Upper lobe of right lung (tissue), 1 donor: ENCODE data around the gene MUC3A. TPM values are rescaled to one million over a fixed set of nuclear protein-coding genes. Genes with fewer than 3 reads are reported as not detected.

Source experiments
- ATAC-seq: fragments of 200-7000 bp; cut with Tn5 transposase; one replicate; pipeline ENCODE4 v1.9.1; 2020; ENCODE audit warnings: mild to moderate bottlenecking, moderate library complexity
- DNase-seq: peaks from one replicate; pipeline ENCODE4 v3.0.0-alpha.2; 2020
- H3K27ac ChIP-seq: fragments of 200-600 bp; one replicate; pipeline ENCODE4 v1.8.0; 2022
- H3K27me3 ChIP-seq: fragments of 200-600 bp; one replicate; pipeline ENCODE4 v1.8.0; 2022; ENCODE audit warnings: mild to moderate bottlenecking
- H3K36me3 ChIP-seq: fragments of 200-600 bp; one replicate; pipeline ENCODE4 v1.8.0; 2022
- H3K4me1 ChIP-seq: fragments of 200-600 bp; one replicate; pipeline ENCODE4 v1.8.0; 2022
- H3K4me3 ChIP-seq: fragments of 200-600 bp; one replicate; pipeline ENCODE4 v1.8.0; 2022; ENCODE audit warnings: mild to moderate bottlenecking
- H3K9me3 ChIP-seq: fragments of 200-600 bp; one replicate; pipeline ENCODE4 v1.8.0; 2022
- intact Hi-C: fragments of 100-400 bp; cut with DNase I; formaldehyde crosslinking; loops from one replicate; pipeline ENCODE4 v1.11.0; 2022
- total RNA-seq: library from RNA; stranded (reverse); fragmentation: NEBNext Ultra II Directional; extraction: Animal tissue kit (Norgen Biotek cat#: 25700); gene quantifications from one replicate; pipeline ENCODE4 v1.2.1, GENCODE V29; 2021
- TF ChIP-seq, protein P1 (sequence below): fragments of 200-600 bp; IDR thresholded peaks from one replicate; pipeline ENCODE4 v1.8.0; 2022; ENCODE audit warnings: antibody characterized with exemption
- donor health status: DM: no; HTN: yes; CAD: no; lungs with severe emphysema.

Gene MUC3A
- total RNA-seq, 1 donor from 2014 or later: 2.7 TPM

- H3K27me3 ChIP-seq: peaks cover 17% of the 10 kb centered on the region
- intact Hi-C loops: no loop called here
- TF ChIP-seq, protein P1, sequence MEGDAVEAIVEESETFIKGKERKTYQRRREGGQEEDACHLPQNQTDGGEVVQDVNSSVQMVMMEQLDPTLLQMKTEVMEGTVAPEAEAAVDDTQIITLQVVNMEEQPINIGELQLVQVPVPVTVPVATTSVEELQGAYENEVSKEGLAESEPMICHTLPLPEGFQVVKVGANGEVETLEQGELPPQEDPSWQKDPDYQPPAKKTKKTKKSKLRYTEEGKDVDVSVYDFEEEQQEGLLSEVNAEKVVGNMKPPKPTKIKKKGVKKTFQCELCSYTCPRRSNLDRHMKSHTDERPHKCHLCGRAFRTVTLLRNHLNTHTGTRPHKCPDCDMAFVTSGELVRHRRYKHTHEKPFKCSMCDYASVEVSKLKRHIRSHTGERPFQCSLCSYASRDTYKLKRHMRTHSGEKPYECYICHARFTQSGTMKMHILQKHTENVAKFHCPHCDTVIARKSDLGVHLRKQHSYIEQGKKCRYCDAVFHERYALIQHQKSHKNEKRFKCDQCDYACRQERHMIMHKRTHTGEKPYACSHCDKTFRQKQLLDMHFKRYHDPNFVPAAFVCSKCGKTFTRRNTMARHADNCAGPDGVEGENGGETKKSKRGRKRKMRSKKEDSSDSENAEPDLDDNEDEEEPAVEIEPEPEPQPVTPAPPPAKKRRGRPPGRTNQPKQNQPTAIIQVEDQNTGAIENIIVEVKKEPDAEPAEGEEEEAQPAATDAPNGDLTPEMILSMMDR: no peak
- H3K9me3 ChIP-seq: no peaks in the 10 kb centered on the region
- H3K4me1 ChIP-seq: peaks cover 9% of the 10 kb centered on the region
- no peak overlapping the region for H3K27ac ChIP-seq
- DNase-seq: no peak
- H3K4me3 ChIP-seq: no peak overlapping the region
- ATAC-seq: no peak
- H3K36me3 ChIP-seq: no peaks in the 10 kb centered on the region
Measured at GRCh38 chr7:100946111-100946510, 3.2 kb upstream of the MUC3A start.

- no peak overlapping the region for H3K4me3 ChIP-seq
- H3K27ac ChIP-seq: no peak overlapping the region
- DNase-seq (no peak), ATAC-seq (no peak)
- H3K9me3 ChIP-seq: no peaks in the 10 kb centered on the region
- H3K27me3 ChIP-seq: peaks cover 22% of the 10 kb centered on the region
- H3K36me3 ChIP-seq: no peaks in the 10 kb centered on the region
- TF ChIP-seq, protein P1: no peak
- intact Hi-C loops: no loop called here
- peaks cover 9% of the 10 kb centered on the region for H3K4me1 ChIP-seq
Measured at GRCh38 chr7:100946766-100947365, 2.5 kb upstream of the MUC3A start.

DNA sequence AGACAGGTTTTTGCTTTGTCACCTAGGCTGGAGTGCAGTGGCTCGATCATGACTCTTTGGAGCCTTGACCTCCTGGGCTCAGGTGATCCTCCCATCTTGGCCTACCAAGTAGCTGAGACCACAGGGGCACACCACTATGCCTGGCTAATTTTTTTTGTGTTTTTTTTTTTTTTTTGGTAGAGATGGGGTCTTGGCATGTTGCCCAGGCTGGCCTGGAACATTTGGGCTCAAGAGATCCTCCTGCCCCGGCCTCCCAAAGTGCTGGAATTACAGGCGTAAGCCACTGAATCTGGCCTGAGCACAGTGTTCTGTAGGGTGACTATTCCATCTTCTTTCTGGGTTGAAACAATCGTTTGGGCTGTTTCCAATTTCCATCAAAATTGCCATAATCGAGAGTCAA, 1.5 kb upstream of the MUC3A start:
- Histone ChIP-seq H3K4me1 (peaks cover 6% of the 10 kb centered on the region), H3K27me3 (peaks cover 29% of the 10 kb centered on the region), H3K4me3 (no peak overlapping the region), H3K9me3 (no peaks in the 10 kb centered on the region), H3K36me3 (no peaks in the 10 kb centered on the region), H3K27ac (no peak overlapping the region)
- intact Hi-C loops: no loop called here
- ATAC-seq (no peak), DNase-seq (no peak)
- TF ChIP-seq, protein P1: no peak

DNA sequence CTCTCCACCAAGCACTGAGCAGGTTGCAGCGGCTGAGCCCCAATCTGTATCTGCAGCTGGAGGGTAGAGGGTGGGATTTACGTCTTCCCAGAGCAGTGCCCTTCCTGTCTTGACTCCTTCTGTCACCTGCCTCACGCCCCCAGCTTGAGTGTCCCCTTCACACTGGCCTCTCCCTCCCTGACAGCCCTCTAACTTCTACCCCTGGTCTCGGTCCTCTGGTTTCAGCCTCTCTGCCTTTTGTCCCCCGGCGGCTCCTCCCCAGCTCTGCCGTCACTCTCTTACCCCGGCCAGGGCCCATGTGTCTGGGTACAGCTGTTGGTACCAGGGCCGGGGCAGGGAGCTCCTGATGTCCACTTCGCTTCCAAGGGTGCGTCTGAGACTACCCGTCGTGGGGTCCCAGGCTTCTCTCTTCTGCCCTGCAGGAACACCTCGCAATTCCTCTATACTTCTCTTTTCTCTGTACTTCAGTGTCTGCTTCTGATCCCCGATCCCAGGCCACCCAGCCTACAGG, 654 bp downstream of the MUC3A start:
- H3K27me3 ChIP-seq: peaks cover 29% of the 10 kb centered on the region
- no peak overlapping the region for H3K27ac ChIP-seq
- H3K4me3 ChIP-seq: no peak overlapping the region
- no peaks in the 10 kb centered on the region for H3K36me3 ChIP-seq
- TF ChIP-seq, protein P1: no peak
- DNase-seq (no peak), ATAC-seq (no peak)
- intact Hi-C loops: no loop called here
- no peaks in the 10 kb centered on the region for H3K4me1 ChIP-seq
- no peaks in the 10 kb centered on the region for H3K9me3 ChIP-seq

DNA sequence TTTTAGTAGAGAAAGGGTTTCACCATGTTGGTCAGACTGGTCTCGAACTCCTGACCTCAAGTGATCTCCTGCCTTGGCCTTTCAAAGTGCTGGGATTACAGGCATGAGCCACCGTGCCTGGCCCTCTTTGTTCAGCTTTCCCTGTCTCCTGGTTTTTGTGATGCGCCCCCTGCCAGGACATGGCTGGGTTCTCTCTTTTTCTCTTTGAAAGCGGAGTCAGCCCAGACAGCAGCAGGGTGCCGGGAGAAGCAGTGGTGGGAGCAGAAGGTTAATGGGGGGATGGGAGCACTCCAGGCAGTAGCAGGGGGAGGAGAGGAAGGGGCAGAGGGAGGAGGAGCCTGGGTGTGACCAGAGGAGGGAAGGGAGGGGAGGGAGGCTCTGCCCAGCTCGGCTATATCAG, 1.8 kb downstream of the MUC3A start:
- no peaks in the 10 kb centered on the region for H3K4me1 ChIP-seq
- intact Hi-C loops: no loop called here
- DNase-seq (no peak), ATAC-seq (no peak)
- H3K9me3 ChIP-seq: no peaks in the 10 kb centered on the region
- H3K4me3 ChIP-seq: no peak overlapping the region
- H3K27ac ChIP-seq: no peak overlapping the region
- peaks cover 29% of the 10 kb centered on the region for H3K27me3 ChIP-seq
- no peaks in the 10 kb centered on the region for H3K36me3 ChIP-seq
- TF ChIP-seq, protein P1: no peak
